Thoracic aorta (tissue), 2 donors: Measurements from ENCODE around the gene NOS2. TPM values are rescaled to one million over a fixed set of nuclear protein-coding genes. Genes with fewer than 3 reads are reported as not detected.
"Not testable (repeated sequence)": the region's sequence is repeated elsewhere in the genome, so short reads cannot be mapped to it uniquely, and the experiment has no call there.

Experiments
- ATAC-seq: fragments of 150-250 bp; one replicate; pipeline ENCODE4 v1.8.0; 2017; ENCODE audit warnings: low read depth; ENCODE audit not compliant: insufficient number of reproducible peaks, low FRiP score
- DNase-seq: peaks from one replicate; pipeline ENCODE4 v3.0.0-alpha.2; 2020; ENCODE audit warnings: low spot score
- H3K27ac ChIP-seq, 2 donors: fragments of 200-600 bp; sonication (generic); 1 replicate in 1 of 2; 2 replicates in 1 of 2; pipeline ENCODE4 v1.5.1; 2016; ENCODE audit warnings: mild to moderate bottlenecking in 2 of 2, moderate library complexity in 2 of 2
- H3K27me3 ChIP-seq: fragments of 200-600 bp; sonication (generic); replicated peaks from 2 replicates; pipeline ENCODE4 v1.6.0; 2016; ENCODE audit warnings: mild to moderate bottlenecking; ENCODE audit not compliant: insufficient read depth
- H3K36me3 ChIP-seq: fragments of 200-600 bp; sonication (generic); one replicate; pipeline ENCODE4 v1.5.1; 2016
- H3K4me1 ChIP-seq, 2 donors: fragments of 200-600 bp; sonication (generic); 1 replicate in 1 of 2; 2 replicates in 1 of 2; pipeline versions ENCODE4 v1.5.1 to v1.6.0; 2016; ENCODE audit warnings: low read depth in 2 of 2, mild to moderate bottlenecking in 1 of 2; ENCODE audit not compliant: control insufficient read depth in 1 of 2
- H3K4me3 ChIP-seq: fragments of 200-600 bp; sonication (generic); 2 replicates; pipeline ENCODE4 v1.5.1; 2016; ENCODE audit warnings: mild to moderate bottlenecking
- H3K9me3 ChIP-seq: fragments of 200-600 bp; sonication (generic); 2 replicates; pipeline ENCODE4 v1.5.1; 2016
- CTCF ChIP-seq: fragments of 200-600 bp; sonication (generic); IDR thresholded peaks from one replicate; pipeline ENCODE4 v1.5.1; 2019; ENCODE audit warnings: antibody characterized with exemption
- total RNA-seq, 2 donors: library from RNA; depleted of rRNA; stranded (reverse); fragments of >200 nt; gene quantifications; one replicate each; pipeline versions ENCODE4 v1.1.0 to v1.2.3, GENCODE V29; 2016

NOS2 gene
- total RNA-seq, 2 donors from 2014 or later, result not detected

- no peak for ATAC-seq
- no peak overlapping the region for H3K27ac ChIP-seq
Measured at GRCh38 chr17:27751622-27752490, 48.5 kb downstream of the NOS2 start.

GRCh38 chr17:27751166-27751565, 49.2 kb downstream of the NOS2 start:
- Histone ChIP-seq H3K27me3 (no peaks in the 10 kb centered on the region), H3K4me1 (no peaks in the 10 kb centered on the region), H3K4me3 (no peak overlapping the region), H3K36me3 (no peaks in the 10 kb centered on the region), H3K27ac (no peak overlapping the region), H3K9me3 (no peaks in the 10 kb centered on the region)
- ATAC-seq (no peak), DNase-seq (no peak)
- TF ChIP-seq CTCF, result no peak

More at GRCh38 chr17:27751622-27752490, 48.5 kb downstream of the NOS2 start:
- Histone ChIP-seq H3K27me3 (no peaks in the 10 kb centered on the region), H3K36me3 (no peaks in the 10 kb centered on the region), H3K4me1 (no peaks in the 10 kb centered on the region), H3K9me3 (no peaks in the 10 kb centered on the region), H3K4me3 (no peak overlapping the region)
- no peak for DNase-seq
- TF ChIP-seq CTCF, result no peak

GRCh38 chr17:27749562-27750150, 50.7 kb downstream of the NOS2 start:
- H3K4me3 ChIP-seq, H3K36me3 ChIP-seq, H3K27me3 ChIP-seq, H3K27ac ChIP-seq, H3K9me3 ChIP-seq, ATAC-seq, DNase-seq, H3K4me1 ChIP-seq: not testable (repeated sequence)

GRCh38 chr17:27748360-27748825, 51.9 kb downstream of the NOS2 start:
- Histone ChIP-seq H3K4me1 (no peaks in the 10 kb centered on the region), H3K27ac (no peak overlapping the region), H3K27me3 (no peaks in the 10 kb centered on the region), H3K9me3 (no peaks in the 10 kb centered on the region), H3K36me3 (no peaks in the 10 kb centered on the region), H3K4me3 (no peak overlapping the region)
- no peak for ATAC-seq
- DNase-seq, result no peak
- TF ChIP-seq CTCF, result no peak

- no peak overlapping the region for H3K4me3 ChIP-seq
- TF ChIP-seq CTCF, result no peak
- H3K27ac ChIP-seq, result no peak overlapping the region
- ATAC-seq (no peak), DNase-seq (no peak)
- no peaks in the 10 kb centered on the region for H3K36me3 ChIP-seq
- no peaks in the 10 kb centered on the region for H3K27me3 ChIP-seq
- H3K4me1 ChIP-seq, result no peaks in the 10 kb centered on the region
- no peaks in the 10 kb centered on the region for H3K9me3 ChIP-seq
Measured at GRCh38 chr17:27747462-27748359, 52.6 kb downstream of the NOS2 start.
